Transverse colon (tissue), 4 donors: ENCODE measurements around the gene HMHB1. TPM values are rescaled to one million over a fixed set of nuclear protein-coding genes. Genes with fewer than 3 reads are reported as not detected.

Source experiments
- DNase-seq: peaks from one replicate; pipeline ENCODE4 v3.0.0-alpha.2; 2019
- H3K27ac ChIP-seq, 4 donors: fragments of 200-600 bp; sonication (generic); 2 replicates each; pipeline ENCODE4 v1.5.1; 2016 to 2018; ENCODE audit warnings: inconsistent platforms in 4 of 4
- H3K27me3 ChIP-seq: fragments of 200-600 bp; sonication (generic); 2 replicates; pipeline ENCODE4 v1.5.1; 2017; ENCODE audit warnings: inconsistent platforms
- H3K36me3 ChIP-seq, 4 donors: fragments of 200-600 bp; sonication (generic); 2 replicates each; pipeline ENCODE4 v1.5.1; 2017 to 2019; ENCODE audit warnings: inconsistent platforms in 4 of 4
- H3K4me1 ChIP-seq, 4 donors: fragments of 200-600 bp; sonication (generic); 2 replicates each; pipeline ENCODE4 v1.5.1; 2017 to 2020; ENCODE audit warnings: inconsistent platforms in 4 of 4
- H3K4me3 ChIP-seq, 4 donors: fragments of 200-600 bp; sonication (generic); 1 replicate in 1 of 4; 2 replicates in 3 of 4; pipeline versions ENCODE4 v1.5.1 to v1.6.1; 2017 to 2019; ENCODE audit warnings: inconsistent platforms in 4 of 4
- H3K9me3 ChIP-seq, 2 donors: fragments of 200-600 bp; sonication (generic); 2 replicates each; pipeline ENCODE4 v1.5.1; 2017 to 2019; ENCODE audit warnings: inconsistent platforms in 2 of 2
- CTCF ChIP-seq, 5 experiments: fragments of 200-600 bp in 3 of 5; fragments of 450-650 bp in 2 of 5; sonication (generic) in 3 of 5; IDR thresholded peaks; 1 replicate in 2 of 5; 2 replicates in 3 of 5; pipeline ENCODE4 v1.5.1; 2016 to 2017; ENCODE audit warnings: antibody characterized with exemption in 5 of 5, inconsistent platforms in 3 of 5, mild to moderate bottlenecking in 2 of 5, moderate library complexity in 1 of 5
- EP300 ChIP-seq: sonication (generic); formaldehyde crosslinking; IDR thresholded peaks from one replicate; pipeline ENCODE4 v1.6.1; 2017; ENCODE audit warnings: antibody characterized with exemption, low read depth
- POLR2A ChIP-seq: fragments of 450-650 bp; IDR thresholded peaks from one replicate; pipeline ENCODE4 v1.6.1; 2016; ENCODE audit warnings: antibody characterized with exemption, mild to moderate bottlenecking, moderate library complexity
- POLR2AphosphoS5 ChIP-seq, 3 donors: sonication (generic); formaldehyde crosslinking; IDR thresholded peaks; one replicate each; pipeline ENCODE4 v1.6.1; 2016; ENCODE audit warnings: antibody characterized with exemption in 3 of 3
- WGBS, 2 donors: methylation state at CpG; one replicate each; pipeline ENCODE4 v1.1.5; 2018; ENCODE audit warnings: low coverage in 1 of 2; 5-methylcytosine and 5-hydroxymethylcytosine counted together
- in situ Hi-C, 4 donors: fragments of 200-750 bp; cut with MboI; loops; one replicate each; pipeline versions ENCODE4 v1.15.0 to v1.15.1; 2017; ENCODE audit warnings: low sequenced_read_pairs in 3 of 4, low pct_ligation_motif_present in 1 of 4, low pct_unique_long_range_greater_than_20kb in 1 of 4
- intact Hi-C: fragments of 100-400 bp; cut with DNase I; formaldehyde crosslinking; loops from one replicate; pipeline ENCODE4 v1.15.1; 2023; ENCODE audit warnings: low total_unique reads
- total RNA-seq, 4 donors: library from RNA; depleted of rRNA; stranded (reverse); fragments of >200 nt; gene quantifications; one replicate each; pipeline ENCODE4 v1.1.0, GENCODE V29; 2016

Gene HMHB1
- total RNA-seq, 4 donors from 2014 or later = not detected

- Histone ChIP-seq H3K27me3 (no peaks in the 10 kb centered on the region), H3K36me3 (no peaks in the 10 kb centered on the region), H3K4me3 (no peak overlapping the region), H3K27ac (no peak overlapping the region), H3K4me1 (no peaks in the 10 kb centered on the region), H3K9me3 (no peaks in the 10 kb centered on the region)
- intact Hi-C loops = loop anchor here (10.0 kb wide), 1 partner anchor 895 kb away; no protein-coding TSS in a partner anchor
- no peak for TF ChIP-seq POLR2AphosphoS5 (IDR thresholded peaks at IDR 0.05)
- no peak for TF ChIP-seq POLR2A
- no peak for TF ChIP-seq CTCF (IDR thresholded peaks at IDR 0.05)
- TF ChIP-seq EP300 = no peak
- in situ Hi-C loops = loop anchor here in 2 of 4 donors (10.0 to 25.0 kb wide), 4 partner anchors 382 to 895 kb away; partner anchors contain the start of gene NR3C1 (in 1 of the 2)
- no peak for DNase-seq
These were observed 7.8 kb downstream of the HMHB1 start for GRCh38 chr5:143819716-143820115.

GRCh38 chr5:143820451-143820850, 8.5 kb downstream of the HMHB1 start:
- no peak for DNase-seq
- WGBS, 2 donors = 77 to 80% methylated on average over 1 to 2 of the region's 2 CpGs
- H3K36me3 ChIP-seq = no peaks in the 10 kb centered on the region
- no peaks in the 10 kb centered on the region for H3K9me3 ChIP-seq
- intact Hi-C loops = loop anchor here (10.0 kb wide), 1 partner anchor 896 kb away; no protein-coding TSS in a partner anchor
- TF ChIP-seq EP300 (no peak), CTCF (IDR thresholded peaks at IDR 0.05) (no peak), POLR2AphosphoS5 (IDR thresholded peaks at IDR 0.05) (no peak), POLR2A (no peak)
- no peaks in the 10 kb centered on the region for H3K4me1 ChIP-seq
- H3K27ac ChIP-seq = no peak overlapping the region
- in situ Hi-C loops = loop anchor here in 2 of 4 donors (10.0 to 25.0 kb wide), 4 partner anchors 383 to 896 kb away; partner anchors contain the start of gene NR3C1 (in 1 of the 2)
- no peak overlapping the region for H3K4me3 ChIP-seq
- no peaks in the 10 kb centered on the region for H3K27me3 ChIP-seq

GRCh38 chr5:143824851-143825720, 13.1 kb downstream of the HMHB1 start:
- no peak overlapping the region for H3K27ac ChIP-seq
- H3K27me3 ChIP-seq = no peaks in the 10 kb centered on the region
- TF ChIP-seq CTCF (IDR thresholded peaks at IDR 0.05) (peak; percentile 86 to 97 (median 94)), EP300 (no peak), POLR2A (no peak), POLR2AphosphoS5 (IDR thresholded peaks at IDR 0.05) (no peak)
- no peaks in the 10 kb centered on the region for H3K9me3 ChIP-seq
- no peaks in the 10 kb centered on the region for H3K4me1 ChIP-seq
- WGBS, 2 donors = 31 to 50% methylated on average over 7 to 8 of the region's 8 CpGs
- H3K4me3 ChIP-seq = no peak overlapping the region
- no peaks in the 10 kb centered on the region for H3K36me3 ChIP-seq
- peak; percentile 86 for DNase-seq
- in situ Hi-C loops (loop anchor here in 2 of 4 donors (10.0 to 25.0 kb wide), 4 partner anchors 388 to 900 kb away; partner anchors contain the start of gene NR3C1 (in 1 of the 2)), intact Hi-C loops (loop anchor here (10.0 kb wide), 1 partner anchor 900 kb away; no protein-coding TSS in a partner anchor)

- no peak for DNase-seq
- in situ Hi-C loops = loop anchor here in 2 of 4 donors (10.0 kb wide), 2 partner anchors 422 to 902 kb away; partner anchors contain the start of gene NR3C1 (in 1 of the 2)
- no peaks in the 10 kb centered on the region for H3K4me1 ChIP-seq
- intact Hi-C loops = loop anchor here (10.0 kb wide), 1 partner anchor 902 kb away; no protein-coding TSS in a partner anchor
- H3K36me3 ChIP-seq = no peaks in the 10 kb centered on the region
- no peak overlapping the region for H3K4me3 ChIP-seq
- H3K9me3 ChIP-seq = no peaks in the 10 kb centered on the region
- TF ChIP-seq CTCF (IDR thresholded peaks at IDR 0.05) (no peak), EP300 (no peak), POLR2AphosphoS5 (IDR thresholded peaks at IDR 0.05) (no peak), POLR2A (no peak)
- WGBS, 2 donors = 30 to 52% methylated on average over 3 of the region's 3 CpGs
- no peak overlapping the region for H3K27ac ChIP-seq
- H3K27me3 ChIP-seq = no peaks in the 10 kb centered on the region
These were observed 15.0 kb downstream of the HMHB1 start for GRCh38 chr5:143826951-143827444.
